ENCODE results near the gene TRIM71.

TRIM71 gene

DNA sequence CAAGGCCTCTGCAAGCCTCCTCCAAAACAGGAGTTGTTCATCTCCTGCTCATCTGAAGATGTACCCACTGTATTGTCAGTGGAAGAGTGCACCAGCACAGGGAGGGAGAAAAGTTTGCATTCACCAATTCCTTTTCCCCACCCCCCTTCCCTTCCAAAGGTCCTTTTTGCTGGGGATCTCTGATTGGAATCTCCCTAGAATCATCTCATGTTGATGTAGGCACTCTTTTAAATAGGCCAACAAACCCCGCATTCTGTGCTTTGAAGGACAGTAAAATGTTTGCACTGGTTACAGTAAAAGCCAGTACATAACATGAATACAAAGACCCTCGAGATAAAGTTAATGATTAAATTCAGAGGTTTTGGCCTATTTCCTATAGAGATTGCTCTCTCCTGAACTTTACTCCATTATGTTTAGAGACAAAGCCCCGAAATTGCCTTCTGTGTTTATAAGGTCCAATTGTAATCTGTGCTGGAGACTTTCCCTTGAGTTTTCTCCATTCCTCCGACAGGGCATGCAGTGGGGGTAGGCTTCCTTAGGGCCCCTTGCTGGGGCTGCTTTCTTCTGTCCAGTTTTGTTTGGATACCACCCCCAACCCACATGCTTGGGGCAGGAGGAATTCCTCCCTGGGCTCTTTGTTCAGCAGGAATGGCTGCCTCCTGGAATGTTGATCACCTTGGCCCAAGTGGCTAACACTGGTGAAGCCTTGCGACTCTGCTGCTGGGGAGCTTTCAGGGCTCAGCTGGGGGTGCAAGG is 22.5 kb downstream of the TRIM71 start:
- TF ChIP-seq CTCF (IDR thresholded peaks at IDR 0.05; ENCODE audit: low read depth, low read length, poor library complexity, severe bottlenecking) (no peak), EZH2phosphoT487 (IDR thresholded peaks at IDR 0.05; ENCODE audit: borderline replicate concordance, low read length) (no peak)
- no peaks in the 10 kb centered on the region for H3K9me2 ChIP-seq (replicated peaks; ENCODE audit: control insufficient read depth, low read length)
- H3K4me1 ChIP-seq (ENCODE audit: control insufficient read depth, low read length): peaks cover 7% of the 10 kb centered on the region
- H3K27ac ChIP-seq (ENCODE audit: low read depth, low read length): no peak overlapping the region
- no peaks in the 10 kb centered on the region for H4K20me1 ChIP-seq (ENCODE audit: control insufficient read depth, insufficient read depth, low read depth, low read length)
- H3K27me3 ChIP-seq (ENCODE audit: control insufficient read depth, low read length): no peaks in the 10 kb centered on the region
- no peaks in the 10 kb centered on the region for H3K36me3 ChIP-seq (ENCODE audit: control insufficient read depth, low read length)
- H3K4me2 ChIP-seq (ENCODE audit: low read length): no peak overlapping the region
- H3F3A ChIP-seq (ENCODE audit: control insufficient read depth, insufficient read depth): no peaks in the 10 kb centered on the region
- H3K4me3 ChIP-seq (ENCODE audit: low read length): no peak overlapping the region
- H3K79me2 ChIP-seq (ENCODE audit: control insufficient read depth, low read length): no peaks in the 10 kb centered on the region
- H3K9me3 ChIP-seq (ENCODE audit: control insufficient read depth, insufficient read depth, low read length): no peaks in the 10 kb centered on the region

- no peaks in the 10 kb centered on the region for H4K20me1 ChIP-seq (ENCODE audit: control insufficient read depth, insufficient read depth, low read depth, low read length)
- H3K4me3 ChIP-seq (ENCODE audit: low read length): no peak overlapping the region
- H3K9me2 ChIP-seq (replicated peaks; ENCODE audit: control insufficient read depth, low read length): no peaks in the 10 kb centered on the region
- peaks cover 7% of the 10 kb centered on the region for H3K4me1 ChIP-seq (ENCODE audit: control insufficient read depth, low read length)
- H3K4me2 ChIP-seq (ENCODE audit: low read length): no peak overlapping the region
- TF ChIP-seq EZH2phosphoT487 (IDR thresholded peaks at IDR 0.05; ENCODE audit: borderline replicate concordance, low read length) (no peak), CTCF (IDR thresholded peaks at IDR 0.05; ENCODE audit: low read depth, low read length, poor library complexity, severe bottlenecking) (no peak)
- no peaks in the 10 kb centered on the region for H3K79me2 ChIP-seq (ENCODE audit: control insufficient read depth, low read length)
- H3K27ac ChIP-seq (ENCODE audit: low read depth, low read length): no peak overlapping the region
- no peaks in the 10 kb centered on the region for H3F3A ChIP-seq (ENCODE audit: control insufficient read depth, insufficient read depth)
- no peaks in the 10 kb centered on the region for H3K9me3 ChIP-seq (ENCODE audit: control insufficient read depth, insufficient read depth, low read length)
- H3K36me3 ChIP-seq (ENCODE audit: control insufficient read depth, low read length): no peaks in the 10 kb centered on the region
- no peaks in the 10 kb centered on the region for H3K27me3 ChIP-seq (ENCODE audit: control insufficient read depth, low read length)
Measured at GRCh38 chr3:32841341-32841740, 23.5 kb downstream of the TRIM71 start.

GRCh38 chr3:32841867-32842470 is 24.2 kb downstream of the TRIM71 start:
- no peak overlapping the region for H3K4me3 ChIP-seq (ENCODE audit: low read length)
- TF ChIP-seq EZH2phosphoT487 (IDR thresholded peaks at IDR 0.05; ENCODE audit: borderline replicate concordance, low read length) (no peak), CTCF (IDR thresholded peaks at IDR 0.05; ENCODE audit: low read depth, low read length, poor library complexity, severe bottlenecking) (no peak)
- H3K9me3 ChIP-seq (ENCODE audit: control insufficient read depth, insufficient read depth, low read length): no peaks in the 10 kb centered on the region
- no peaks in the 10 kb centered on the region for H3K79me2 ChIP-seq (ENCODE audit: control insufficient read depth, low read length)
- peaks cover 7% of the 10 kb centered on the region for H3K4me1 ChIP-seq (ENCODE audit: control insufficient read depth, low read length)
- H3K9me2 ChIP-seq (replicated peaks; ENCODE audit: control insufficient read depth, low read length): no peaks in the 10 kb centered on the region
- H3K27me3 ChIP-seq (ENCODE audit: control insufficient read depth, low read length): no peaks in the 10 kb centered on the region
- no peaks in the 10 kb centered on the region for H3F3A ChIP-seq (ENCODE audit: control insufficient read depth, insufficient read depth)
- no peaks in the 10 kb centered on the region for H3K36me3 ChIP-seq (ENCODE audit: control insufficient read depth, low read length)
- H3K27ac ChIP-seq (ENCODE audit: low read depth, low read length): no peak overlapping the region
- no peaks in the 10 kb centered on the region for H4K20me1 ChIP-seq (ENCODE audit: control insufficient read depth, insufficient read depth, low read depth, low read length)
- H3K4me2 ChIP-seq (ENCODE audit: low read length): no peak overlapping the region
